ENCODE measurements around the gene SEMA5A. TPM values are rescaled to one million over a fixed set of nuclear protein-coding genes. Genes with fewer than 3 reads are reported as not detected.

SEMA5A gene
- total and polyA plus RNA-seq, 2 of the 8 experiments (the other 6 are each of a cell fraction or from before 2014, with no cell fraction given), result 5.3 to 8.9 TPM

GRCh38 chr5:9374025-9374424, 171.8 kb downstream of the SEMA5A start (continued):
- TF ChIP-seq USF2 (IDR thresholded peaks at IDR 0.05; ENCODE audit: low read length), result no peak
- TF ChIP-seq TAF1 (IDR thresholded peaks at IDR 0.05; ENCODE audit: low read depth, low read length), result no peak
- no peak for TF ChIP-seq RBBP5 (IDR thresholded peaks at IDR 0.05; ENCODE audit: borderline replicate concordance, low read depth, low read length)
- no peak for TF ChIP-seq JUN (IDR thresholded peaks at IDR 0.05; ENCODE audit: low read depth, low read length)
- no peak for TF ChIP-seq CEBPB (IDR thresholded peaks at IDR 0.05; ENCODE audit: low read depth, low read length)
- no peak for TF ChIP-seq SIN3A (conservative IDR thresholded peaks at IDR 0.05 in 1 of 2, IDR thresholded peaks at IDR 0.05 in 1 of 2; ENCODE audit: low read depth in 1 of 2, low read length in 2 of 2)
- TF ChIP-seq CREB1 (IDR thresholded peaks at IDR 0.05), result no peak

Data from H1 (cell line).